GM19463 (cell line): ENCODE measurements around the gene TEKTIP1.
"Not testable (repeated sequence)": the region's sequence is repeated elsewhere in the genome, so short reads cannot be mapped to it uniquely, and the experiment has no call there.

Experiments used
- ATAC-seq: cut with Tn5 transposase; IDR thresholded peaks from one replicate; pipeline ENCODE4 v1.9.1; 2021; ENCODE audit warnings: mild to moderate bottlenecking, moderate library complexity; ENCODE audit not compliant: unreplicated experiment

Gene TEKTIP1

DNA sequence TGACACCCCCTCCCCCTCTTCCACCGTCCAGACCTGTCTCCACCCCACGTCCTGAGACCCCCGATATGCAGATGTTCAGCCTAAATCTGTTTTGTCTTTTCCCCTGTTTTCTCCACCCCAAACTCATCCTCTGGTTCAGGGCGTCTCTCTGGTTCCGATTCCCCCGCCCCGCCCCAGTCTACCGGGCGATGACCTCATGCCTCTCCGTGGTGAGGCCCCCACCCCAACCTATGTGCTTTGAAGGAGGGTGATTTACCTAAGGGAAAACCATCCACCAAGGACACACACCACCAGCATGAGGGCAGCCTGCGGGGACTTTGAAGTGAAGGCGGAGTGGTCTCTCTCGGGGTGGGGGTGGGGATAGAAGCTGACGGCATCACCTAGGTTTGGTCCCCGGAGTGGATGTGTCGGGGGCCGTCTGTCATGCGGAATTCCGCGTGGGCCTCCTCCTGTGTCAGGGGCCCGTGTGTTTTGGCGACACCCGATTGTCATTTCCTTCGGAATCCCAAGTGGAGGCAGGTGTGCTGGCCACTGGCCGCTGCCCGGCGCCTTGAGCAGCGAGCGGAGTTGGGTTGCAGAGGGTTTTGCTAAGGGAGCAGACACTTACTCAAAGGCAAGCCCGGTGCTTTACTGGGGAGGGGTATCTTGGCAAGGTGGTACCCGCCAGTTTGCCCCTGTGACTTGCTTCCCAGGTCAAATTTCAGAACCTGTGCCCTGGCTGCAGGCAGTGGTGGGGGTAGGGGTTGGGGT, 31.4 kb upstream of the TEKTIP1 start:
- ATAC-seq: no peak

- not testable (repeated sequence) for ATAC-seq
Observed at GRCh38 chr19:3508121-3508661, 30.8 kb upstream of the TEKTIP1 start.

- ATAC-seq: no peak
Observed at GRCh38 chr19:3508771-3509535, 30.0 kb upstream of the TEKTIP1 start.

DNA sequence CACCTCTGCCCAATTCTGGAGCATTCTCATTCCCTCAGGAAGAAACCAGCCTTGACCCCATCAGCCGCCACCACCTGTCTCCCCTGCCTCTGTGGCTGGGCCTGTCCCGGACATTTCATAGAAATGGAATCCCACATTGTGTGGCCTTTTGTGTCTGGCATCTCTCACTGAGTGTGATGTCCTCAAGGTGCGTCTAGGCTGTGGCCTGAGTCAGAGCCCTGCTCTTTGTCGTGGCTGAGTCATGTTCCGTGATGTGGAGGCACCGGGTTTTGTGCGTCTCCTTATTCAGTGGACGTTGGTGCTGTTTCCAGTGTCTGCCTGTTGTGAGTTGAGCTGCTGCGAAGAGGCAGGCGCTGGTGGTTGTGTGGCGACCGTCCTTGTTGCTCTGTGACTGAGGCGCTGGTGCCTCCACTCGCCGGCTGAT, 29.4 kb upstream of the TEKTIP1 start:
- ATAC-seq: no peak

- no peak for ATAC-seq
Observed at GRCh38 chr19:3510727-3511126, 28.2 kb upstream of the TEKTIP1 start.

DNA sequence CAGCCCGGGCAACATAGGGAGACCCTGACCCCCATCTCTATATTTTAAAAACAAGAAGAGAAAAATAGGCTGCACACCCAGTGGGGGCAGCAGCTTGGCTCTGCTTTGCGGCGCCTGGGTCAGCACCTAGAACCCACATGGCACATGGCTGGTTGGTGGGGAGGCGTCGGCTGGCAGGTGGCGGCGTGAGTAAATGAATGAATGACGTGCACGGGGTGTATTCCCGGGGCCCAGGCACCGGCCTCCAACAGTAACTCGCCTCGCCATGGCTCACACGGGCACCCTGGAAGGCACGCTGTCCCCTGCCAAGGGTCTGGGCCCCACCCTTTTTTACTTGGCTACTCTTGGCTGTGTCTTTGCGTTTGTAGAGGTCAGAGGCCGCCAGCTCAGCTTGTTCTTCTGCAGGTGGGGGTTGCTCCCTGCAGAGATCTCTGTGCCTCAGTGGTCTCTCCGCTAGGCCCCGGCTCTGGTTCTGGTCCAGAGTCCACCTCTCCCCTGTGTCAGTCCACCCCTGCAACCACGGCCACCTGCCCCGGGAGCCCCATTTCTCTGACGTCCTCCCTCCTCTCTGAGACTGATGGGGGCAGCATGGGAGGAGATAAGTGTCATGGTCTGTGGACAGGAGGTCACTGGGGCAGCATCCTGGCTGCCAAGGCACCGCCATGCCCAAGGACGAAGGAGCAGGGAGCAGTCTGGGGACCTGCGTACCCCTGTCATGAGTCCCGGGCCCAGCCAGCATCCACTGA, 27.3 kb upstream of the TEKTIP1 start:
- no peak for ATAC-seq

DNA sequence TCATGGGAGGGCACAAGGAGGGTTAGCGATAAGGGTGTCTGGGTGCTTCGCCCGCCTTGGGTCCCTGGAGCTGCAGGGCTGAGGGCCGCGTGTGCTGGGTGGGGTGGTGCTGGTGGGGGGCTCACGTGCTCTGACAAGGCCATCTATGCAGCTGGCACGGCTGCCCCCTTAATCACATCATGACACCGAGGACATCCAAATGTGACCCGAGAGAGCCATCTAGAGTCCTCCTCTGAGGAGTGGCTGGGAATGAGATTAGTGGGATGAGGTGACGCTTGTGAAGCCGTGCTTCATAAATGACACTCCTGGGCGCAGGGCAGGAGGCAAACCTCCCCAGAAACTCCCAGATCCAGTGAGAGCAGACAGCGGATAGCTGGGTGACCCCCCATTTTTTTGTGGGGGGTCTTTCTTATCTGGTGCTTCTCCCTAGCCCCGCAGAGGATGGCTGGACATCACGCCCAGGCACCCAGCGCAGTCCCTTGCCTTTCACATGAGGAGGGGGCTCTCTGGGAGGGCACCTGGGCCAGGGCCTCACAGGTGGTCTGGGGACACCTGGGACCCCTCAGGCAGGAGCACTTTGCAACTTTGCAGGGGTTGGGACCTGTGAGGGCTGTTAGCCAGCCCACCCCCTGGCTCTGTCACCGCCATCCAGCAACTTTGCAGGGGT, 26.3 kb upstream of the TEKTIP1 start:
- ATAC-seq: no peak

DNA sequence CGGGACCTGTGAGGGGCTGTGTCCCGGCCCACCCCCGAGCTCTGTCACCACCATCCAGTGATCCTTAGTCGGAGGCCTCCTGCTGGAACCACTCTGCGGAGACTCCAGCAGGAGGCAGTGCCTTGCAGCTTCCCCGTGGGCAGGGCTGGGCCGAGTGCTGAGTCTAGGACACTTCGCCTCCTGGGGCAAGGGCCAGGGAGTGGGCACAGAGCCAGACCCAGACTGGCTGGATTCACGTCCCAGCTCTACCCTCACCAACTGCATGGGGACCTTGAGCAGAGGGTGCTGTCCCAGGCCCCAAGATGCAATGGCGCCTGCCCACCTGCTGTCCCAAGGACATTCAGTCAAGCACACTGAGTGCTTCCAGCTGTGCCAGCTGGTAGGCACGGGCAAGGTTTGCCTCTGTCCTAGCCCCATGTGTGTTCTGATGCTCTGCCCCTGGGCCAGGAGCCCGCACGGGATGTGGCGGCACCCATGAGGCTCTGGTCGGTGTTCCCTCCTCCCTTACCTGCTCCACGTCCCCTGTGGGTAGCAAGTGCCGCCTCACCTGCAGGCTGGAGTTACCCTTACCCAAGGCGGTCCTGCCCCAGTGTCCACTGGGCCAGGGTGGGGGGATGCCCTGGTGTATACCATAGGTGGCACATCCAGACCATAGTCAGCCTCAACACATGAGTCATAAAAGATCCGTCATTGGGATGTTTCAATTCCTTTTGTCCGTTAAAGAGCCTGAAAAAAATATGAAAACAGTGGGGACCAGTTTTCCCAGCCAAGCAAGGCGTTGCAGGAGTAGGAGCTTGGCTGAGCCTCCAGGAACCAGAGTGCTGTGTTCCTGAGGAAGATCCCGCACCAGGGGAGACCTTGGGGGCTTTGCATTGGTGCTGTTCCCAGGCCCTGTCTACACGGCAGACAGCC, 25.5 kb upstream of the TEKTIP1 start:
- no peak for ATAC-seq

DNA sequence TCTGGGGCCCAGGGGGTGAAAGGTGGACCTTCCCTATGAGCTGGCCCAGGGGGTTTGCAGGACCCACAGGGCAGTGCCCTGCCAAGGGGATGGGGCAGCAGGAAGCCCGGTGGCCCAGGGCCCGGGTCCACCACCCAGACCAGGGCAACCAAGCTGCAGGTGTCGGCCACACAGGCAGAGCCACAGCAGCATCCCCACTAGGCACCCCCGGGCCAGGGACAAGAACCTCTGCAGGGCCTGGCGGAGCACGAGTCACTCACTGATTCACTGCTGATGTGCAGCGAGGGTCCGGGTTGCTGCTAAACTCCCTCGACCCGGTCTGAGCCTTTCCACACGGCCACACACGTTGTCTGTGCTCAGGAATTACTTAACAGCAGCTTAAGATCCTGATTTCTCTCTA, 24.0 kb upstream of the TEKTIP1 start:
- no peak for ATAC-seq

DNA sequence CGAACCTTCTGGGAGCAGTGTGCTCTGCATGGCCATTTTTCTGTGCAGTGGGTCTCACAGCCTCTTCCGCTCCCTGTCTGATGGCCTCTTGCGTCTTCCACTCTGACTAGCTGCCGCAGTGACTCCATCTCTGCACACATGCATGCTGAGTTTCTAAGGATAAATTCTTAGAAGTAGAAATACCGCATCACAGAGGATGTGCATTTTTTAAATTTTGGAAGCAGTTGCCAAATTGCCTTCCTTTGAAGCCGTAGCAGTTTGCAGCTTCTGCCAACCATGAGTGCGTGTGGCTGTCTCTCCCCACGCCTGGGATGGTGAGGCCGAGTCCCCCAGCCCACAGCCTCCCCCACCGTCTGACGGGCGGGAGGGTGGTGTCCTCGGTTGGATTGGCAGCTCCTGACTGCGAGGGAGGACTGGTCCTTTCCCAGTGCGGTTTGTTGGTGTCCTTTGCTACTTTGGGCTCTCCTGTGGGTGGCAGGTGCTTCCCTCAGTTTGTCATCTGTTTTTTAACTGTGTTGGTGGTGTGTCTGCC, 23.0 kb upstream of the TEKTIP1 start:
- ATAC-seq: no peak

DNA sequence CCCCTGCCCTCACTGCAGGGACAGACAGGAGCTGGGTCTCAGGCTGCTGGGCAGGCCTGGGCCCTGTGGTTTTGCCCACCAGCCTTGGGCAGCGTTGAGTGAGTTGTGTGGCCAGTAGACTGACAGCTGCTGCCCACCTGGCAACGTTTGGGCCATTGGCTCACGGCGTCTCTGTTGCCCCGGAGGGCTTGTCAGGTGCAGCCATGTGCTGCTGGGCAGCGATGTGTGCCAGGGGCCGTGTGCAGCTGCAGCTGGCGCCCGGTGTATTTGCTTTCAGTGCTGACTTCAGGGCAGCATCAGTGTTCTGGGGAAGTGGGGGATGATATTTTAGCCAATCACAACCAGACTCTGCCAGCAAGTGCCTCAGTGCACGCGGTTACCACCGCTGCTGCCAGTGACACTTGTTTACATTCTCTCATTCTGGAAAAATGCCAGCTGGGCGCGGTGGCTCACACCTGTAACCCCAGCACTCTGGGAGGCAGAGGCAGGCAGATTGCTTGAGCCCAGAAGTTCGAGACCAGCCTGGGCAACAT, 22.2 kb upstream of the TEKTIP1 start:
- no peak for ATAC-seq

DNA sequence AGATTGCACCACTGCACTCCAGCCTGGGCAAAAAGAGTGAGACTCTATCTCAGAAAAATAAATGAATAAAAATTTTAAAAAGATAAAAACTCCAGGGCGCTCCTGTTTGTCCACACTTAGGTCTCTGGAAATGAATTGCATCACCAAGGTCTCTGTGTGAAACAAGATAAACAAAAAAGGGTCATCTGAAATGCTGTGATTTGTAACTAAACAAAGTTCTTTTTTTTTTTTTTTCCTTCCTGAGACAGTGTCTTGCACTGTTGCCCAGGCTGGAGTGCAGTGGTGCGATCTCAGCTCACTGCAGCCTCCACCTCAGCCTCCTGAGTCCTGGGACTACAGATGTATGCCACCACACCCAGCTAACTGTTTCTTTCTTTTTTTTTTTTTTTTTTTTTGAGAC, 21.3 kb upstream of the TEKTIP1 start:
- no peak for ATAC-seq

DNA sequence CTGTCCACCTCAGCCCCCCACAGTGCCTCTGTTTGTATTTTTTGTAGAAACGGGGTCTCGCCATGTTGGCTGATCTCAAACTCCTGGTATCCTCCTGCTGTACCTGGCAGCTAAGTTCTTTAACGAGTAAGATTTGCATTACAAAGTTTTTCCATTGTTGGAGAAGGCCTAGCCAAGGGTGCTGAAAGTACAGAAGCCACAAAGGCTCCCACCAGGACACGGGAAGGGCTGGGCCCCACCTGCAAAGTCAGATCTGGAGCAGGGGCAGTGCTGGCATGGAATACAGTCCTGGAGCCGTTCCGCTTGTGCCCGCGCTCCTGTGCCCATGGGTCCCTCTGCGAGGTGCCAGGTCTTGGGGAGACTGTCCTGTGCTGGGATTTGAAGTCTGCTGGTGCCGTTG, 20.7 kb upstream of the TEKTIP1 start:
- ATAC-seq: no peak

DNA sequence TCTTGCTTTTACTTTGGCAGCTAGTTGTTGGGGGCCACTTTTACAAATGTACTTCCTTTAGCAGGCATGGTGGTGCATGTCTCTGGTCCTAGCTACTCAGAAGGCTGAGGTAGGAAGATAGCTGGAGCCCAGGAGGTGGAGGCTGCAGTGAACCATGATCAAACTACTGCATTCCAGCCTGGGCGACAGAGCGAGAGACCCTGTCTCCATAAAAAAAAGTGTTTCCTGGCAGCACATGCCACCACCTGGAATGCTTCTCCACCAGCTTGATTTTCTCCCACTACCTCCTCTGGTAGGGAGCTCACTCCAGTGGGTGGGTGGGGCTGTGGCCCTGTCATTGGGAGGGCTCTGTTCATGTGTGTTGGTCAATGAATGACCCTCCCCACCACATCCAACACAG, 20.3 kb upstream of the TEKTIP1 start:
- ATAC-seq: no peak

DNA sequence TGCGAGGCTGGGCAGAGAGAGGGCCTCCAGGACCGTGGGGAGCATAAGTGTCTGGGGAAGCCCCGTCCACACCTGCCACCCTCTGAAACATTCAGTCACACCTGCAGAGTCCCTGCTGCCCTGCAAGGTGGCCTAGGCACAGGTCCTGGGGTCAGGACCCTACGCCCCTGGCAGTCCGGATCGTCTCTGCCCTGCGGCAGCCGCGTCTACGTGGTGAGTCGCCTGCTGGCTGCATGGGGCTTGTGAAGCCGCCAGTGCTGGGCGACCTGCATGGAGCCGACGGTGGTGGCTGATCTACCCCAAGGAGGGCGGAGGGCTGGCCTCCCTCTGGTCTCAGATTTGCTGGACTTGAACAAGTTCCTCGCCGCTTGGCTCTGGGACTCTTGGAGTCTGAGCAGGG, 19.8 kb upstream of the TEKTIP1 start:
- ATAC-seq: no peak

GRCh38 chr19:3520166-3521103, 18.5 kb upstream of the TEKTIP1 start:
- no peak for ATAC-seq

GRCh38 chr19:3521104-3521445, 17.9 kb upstream of the TEKTIP1 start:
- ATAC-seq: no peak
